ENCODE results near the gene SEMA6D.
"Not testable (repeated sequence)": the region's sequence is repeated elsewhere in the genome, so short reads cannot be mapped to it uniquely, and the experiment has no call there.

Gene SEMA6D

GRCh38 chr15:47716516-47716915, 789 bp upstream of the SEMA6D start:
- no peak for DNase-seq (ENCODE audit: low spot score)

- DNase-seq (ENCODE audit: low spot score), result peak; percentile 34
These were observed 1.5 kb downstream of the SEMA6D start for GRCh38 chr15:47718497-47719437.

GRCh38 chr15:47719730-47720129, 2.4 kb downstream of the SEMA6D start:
- no peak for DNase-seq (ENCODE audit: low spot score)

GRCh38 chr15:47720555-47720954, 3.2 kb downstream of the SEMA6D start:
- no peak for DNase-seq (ENCODE audit: low spot score)

- DNase-seq (ENCODE audit: low spot score), result no peak
These were observed 4.4 kb downstream of the SEMA6D start for GRCh38 chr15:47721676-47722075.

- DNase-seq (ENCODE audit: low spot score), result no peak
These were observed 7.0 kb downstream of the SEMA6D start for GRCh38 chr15:47724346-47724745.

GRCh38 chr15:47725051-47725450, 7.7 kb downstream of the SEMA6D start:
- DNase-seq (ENCODE audit: low spot score), result no peak

GRCh38 chr15:47725906-47726305, 8.6 kb downstream of the SEMA6D start:
- DNase-seq (ENCODE audit: low spot score), result no peak

- no peak for DNase-seq (ENCODE audit: low spot score)
These were observed 9.1 kb downstream of the SEMA6D start for GRCh38 chr15:47726399-47726823.

- no peak for DNase-seq (ENCODE audit: low spot score)
These were observed 9.8 kb downstream of the SEMA6D start for GRCh38 chr15:47727137-47727536.

- DNase-seq (ENCODE audit: low spot score), result no peak
These were observed 10.4 kb downstream of the SEMA6D start for GRCh38 chr15:47727676-47728075.

GRCh38 chr15:47728426-47728825, 11.1 kb downstream of the SEMA6D start:
- DNase-seq (ENCODE audit: low spot score), result no peak

GRCh38 chr15:47728886-47729285, 11.6 kb downstream of the SEMA6D start:
- DNase-seq (ENCODE audit: low spot score), result no peak

GRCh38 chr15:47731230-47731629, 13.9 kb downstream of the SEMA6D start:
- DNase-seq (ENCODE audit: low spot score), result no peak

GRCh38 chr15:47732248-47732647, 14.9 kb downstream of the SEMA6D start:
- no peak for DNase-seq (ENCODE audit: low spot score)

- DNase-seq (ENCODE audit: low spot score), result no peak
These were observed 15.8 kb downstream of the SEMA6D start for GRCh38 chr15:47733085-47733484.

GRCh38 chr15:47736143-47736786, 19.0 kb downstream of the SEMA6D start:
- DNase-seq (ENCODE audit: low spot score), result no peak

GRCh38 chr15:47737477-47737876, 20.2 kb downstream of the SEMA6D start:
- DNase-seq (ENCODE audit: low spot score), result no peak

- DNase-seq (ENCODE audit: low spot score), result not testable (repeated sequence)
These were observed 21.0 kb downstream of the SEMA6D start for GRCh38 chr15:47738144-47738825.

GRCh38 chr15:47741082-47741481, 23.8 kb downstream of the SEMA6D start:
- DNase-seq (ENCODE audit: low spot score), result no peak

GRCh38 chr15:47741907-47742306, 24.6 kb downstream of the SEMA6D start:
- no peak for DNase-seq (ENCODE audit: low spot score)

GRCh38 chr15:47742334-47742733, 25.0 kb downstream of the SEMA6D start:
- no peak for DNase-seq (ENCODE audit: low spot score)

GRCh38 chr15:47742742-47743141, 25.4 kb downstream of the SEMA6D start:
- DNase-seq (ENCODE audit: low spot score), result no peak
